HEK293 (cell line): ENCODE results near the gene GUK1.

Experiments used
- CTCF ChIA-PET: fragments of 350-600 bp; formaldehyde crosslinking; extraction: SDS; loops from one replicate; lab custom pipeline; 2021; ENCODE audit warnings: antibody characterized with exemption; lab: Yijun Ruan, JAX
- POLR2A ChIA-PET: fragments of 300-600 bp; formaldehyde crosslinking; extraction: SDS; loops from one replicate; lab custom pipeline; 2020; ENCODE audit warnings: antibody characterized with exemption, inconsistent platforms; lab: Yijun Ruan, JAX
- H3K27ac ChIP-seq: fragments of 200-500 bp; sonication (Bioruptor generic); 2 replicates; pipeline ENCODE4 v1.5.1; 2014; ENCODE audit warnings: low read depth, low read length, control low read depth, inconsistent platforms; ENCODE audit errors: extremely low read depth
- H3K36me3 ChIP-seq, 2 experiments: fragments of 200-500 bp in 1 of 2; sonication (Bioruptor generic) in 1 of 2; 1 replicate in 1 of 2; 2 replicates in 1 of 2; pipeline ENCODE4 v1.5.1; 2014 to 2017; ENCODE audit warnings: inconsistent platforms in 2 of 2, low read length in 2 of 2; ENCODE audit not compliant: control insufficient read depth in 2 of 2, insufficient read depth in 1 of 2
- H3K4me1 ChIP-seq: fragments of 200-500 bp; sonication (Bioruptor generic); 2 replicates; pipeline ENCODE4 v1.5.1; 2014; ENCODE audit warnings: mild to moderate bottlenecking, low read length, inconsistent platforms; ENCODE audit not compliant: control insufficient read depth, insufficient read depth
- H3K4me3 ChIP-seq: 2 replicates; pipeline ENCODE4 v1.5.1; 2011; ENCODE audit warnings: low read depth, mild to moderate bottlenecking, control low read depth, low read length, moderate library complexity
- H3K9me3 ChIP-seq: fragments of 200-500 bp; sonication (Bioruptor generic); 2 replicates; pipeline ENCODE4 v1.5.1; 2014; ENCODE audit warnings: low read depth, low read length, inconsistent platforms; ENCODE audit not compliant: control insufficient read depth, insufficient read depth
- GLIS1 ChIP-seq: fragments of 450-650 bp; formaldehyde crosslinking; IDR thresholded peaks from 2 replicates; pipeline ENCODE4 v1.5.1; 2016; ENCODE audit warnings: missing biosample characterization, missing genetic modification characterization
- GLIS2 ChIP-seq: fragments of 450-650 bp; formaldehyde crosslinking; IDR thresholded peaks from 2 replicates; pipeline ENCODE4 v1.5.1; 2016; ENCODE audit warnings: missing biosample characterization, missing genetic modification characterization
- KLF10 ChIP-seq: fragments of 450-650 bp; IDR thresholded peaks from 2 replicates; pipeline ENCODE4 v1.5.1; 2018; ENCODE audit warnings: missing biosample characterization, mild to moderate bottlenecking, missing genetic modification characterization
- KLF17 ChIP-seq: fragments of 450-650 bp; formaldehyde crosslinking; IDR thresholded peaks from 2 replicates; pipeline ENCODE4 v1.5.1; 2016; ENCODE audit warnings: missing biosample characterization, missing genetic modification characterization
- MYNN ChIP-seq: fragments of 450-650 bp; formaldehyde crosslinking; IDR thresholded peaks from 2 replicates; pipeline ENCODE4 v1.5.1; 2016; ENCODE audit warnings: missing biosample characterization, missing genetic modification characterization, borderline replicate concordance
- REPIN1 ChIP-seq: fragments of 450-650 bp; formaldehyde crosslinking; IDR thresholded peaks from 2 replicates; pipeline ENCODE4 v1.5.1; 2017; ENCODE audit warnings: missing biosample characterization, missing genetic modification characterization, low read depth
- SP3 ChIP-seq: fragments of 450-650 bp; formaldehyde crosslinking; IDR thresholded peaks from 2 replicates; pipeline ENCODE4 v1.5.1; 2016; ENCODE audit warnings: missing biosample characterization, missing genetic modification characterization
- ZBTB20 ChIP-seq: fragments of 450-650 bp; formaldehyde crosslinking; IDR thresholded peaks from 2 replicates; pipeline ENCODE4 v1.5.1; 2016; ENCODE audit warnings: missing biosample characterization, missing genetic modification characterization
- ZFP37 ChIP-seq: fragments of 450-650 bp; formaldehyde crosslinking; IDR thresholded peaks from 2 replicates; pipeline ENCODE4 v1.5.1; 2016; ENCODE audit warnings: missing biosample characterization, missing genetic modification characterization
- ZNF114 ChIP-seq: fragments of 450-650 bp; formaldehyde crosslinking; IDR thresholded peaks from 2 replicates; pipeline ENCODE4 v1.5.0; 2017; ENCODE audit warnings: missing biosample characterization, missing genetic modification characterization
- ZNF121 ChIP-seq: fragments of 450-650 bp; formaldehyde crosslinking; IDR thresholded peaks from 2 replicates; pipeline ENCODE4 v1.5.1; 2016; ENCODE audit warnings: missing biosample characterization, missing genetic modification characterization
- ZNF223 ChIP-seq: fragments of 450-650 bp; formaldehyde crosslinking; IDR thresholded peaks from 2 replicates; pipeline ENCODE4 v1.5.1; 2016; ENCODE audit warnings: missing biosample characterization, missing genetic modification characterization
- ZNF239 ChIP-seq: fragments of 450-650 bp; formaldehyde crosslinking; IDR thresholded peaks from 2 replicates; pipeline ENCODE4 v1.5.1; 2016; ENCODE audit warnings: missing biosample characterization, missing genetic modification characterization
- ZNF341 ChIP-seq: fragments of 450-650 bp; formaldehyde crosslinking; IDR thresholded peaks from 2 replicates; pipeline ENCODE4; 2016; ENCODE audit warnings: low read depth, missing biosample characterization, missing genetic modification characterization
- ZNF398 ChIP-seq: fragments of 450-650 bp; formaldehyde crosslinking; IDR thresholded peaks from 2 replicates; pipeline ENCODE4 v1.5.1; 2017; ENCODE audit warnings: missing biosample characterization, missing genetic modification characterization
- ZNF433 ChIP-seq: fragments of 450-650 bp; formaldehyde crosslinking; IDR thresholded peaks from 2 replicates; pipeline ENCODE4 v1.5.1; 2016; ENCODE audit warnings: missing biosample characterization, missing genetic modification characterization, low read depth
- ZNF548 ChIP-seq: fragments of 450-650 bp; formaldehyde crosslinking; IDR thresholded peaks from 2 replicates; pipeline ENCODE4 v1.5.1; 2016; ENCODE audit warnings: missing biosample characterization, missing genetic modification characterization
- ZNF596 ChIP-seq: fragments of 450-650 bp; IDR thresholded peaks from 2 replicates; pipeline ENCODE4 v1.5.0; 2018; ENCODE audit warnings: missing biosample characterization, mild to moderate bottlenecking, missing genetic modification characterization, moderate library complexity
- ZNF664 ChIP-seq: fragments of 450-650 bp; formaldehyde crosslinking; IDR thresholded peaks from 2 replicates; pipeline ENCODE4 v1.5.1; 2016; ENCODE audit warnings: missing biosample characterization, missing genetic modification characterization
- TF ChIP-seq, protein P1 (sequence below): fragments of 450-650 bp; formaldehyde crosslinking; IDR thresholded peaks from 2 replicates; pipeline ENCODE4 v1.5.1; 2016; ENCODE audit warnings: missing biosample characterization, missing genetic modification characterization
- TF ChIP-seq, protein P2 (sequence below): fragments of 450-650 bp; formaldehyde crosslinking; IDR thresholded peaks from 2 replicates; pipeline ENCODE4 v1.5.1; 2016; ENCODE audit warnings: missing biosample characterization, missing genetic modification characterization
- TF ChIP-seq, protein P3 (sequence below): sonication (generic); formaldehyde crosslinking; IDR thresholded peaks from 2 replicates; pipeline ENCODE4 v1.8.1; 2022; ENCODE audit warnings: mild to moderate bottlenecking, moderate library complexity, missing genetic modification reagents
- TF ChIP-seq, protein P4 (sequence below): fragments of 450-650 bp; formaldehyde crosslinking; optimal IDR thresholded peaks from 2 replicates; pipeline ENCODE3; 2016; ENCODE audit warnings: missing biosample characterization, mild to moderate bottlenecking, missing genetic modification characterization

The GUK1 gene

DNA sequence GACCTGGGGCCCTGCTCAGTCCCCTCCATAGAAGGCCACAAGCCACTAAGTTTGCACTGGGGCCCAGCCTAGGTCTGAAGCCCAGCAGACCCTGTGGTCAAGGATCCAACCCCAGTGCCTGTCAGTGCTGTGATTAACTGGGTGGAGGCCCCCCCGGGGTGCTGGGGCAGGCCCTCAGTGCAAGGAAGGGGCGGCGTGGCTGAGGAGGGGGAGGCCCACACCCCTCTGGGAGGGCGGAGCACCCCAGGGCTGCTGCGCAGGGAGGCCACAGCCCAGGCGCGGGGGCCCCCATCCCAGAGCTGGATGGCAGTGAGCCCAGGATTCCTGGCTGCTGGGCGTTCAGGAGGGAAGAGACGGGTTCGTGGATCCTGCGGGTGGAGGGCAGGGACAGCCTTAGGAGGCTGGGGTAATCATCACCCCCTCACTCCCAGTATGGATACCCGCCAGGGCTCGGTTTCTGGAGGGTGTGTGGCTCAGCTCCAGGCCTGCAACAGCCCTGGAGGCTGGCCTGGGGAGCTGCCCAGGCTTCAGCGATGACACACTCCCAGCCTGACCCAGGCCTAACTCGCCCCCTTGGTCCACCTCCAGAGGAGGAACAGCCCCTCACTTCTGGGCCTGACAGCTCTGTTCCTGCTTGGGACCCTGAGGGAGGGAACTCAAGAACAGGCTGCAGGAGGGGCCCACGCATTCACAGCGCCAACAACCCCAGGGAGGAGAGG lies 10.5 kb downstream of the GUK1 start (continued):
- TF ChIP-seq KLF17 (tag by site-specific recombination) (peak; percentile 82), GLIS1 (tag by site-specific recombination) (peak; percentile 92), KLF10 (tag by site-specific recombination) (no peak), ZNF398 (tag by site-specific recombination) (peak; percentile 30; the same call in 1 of the 2 replicates), ZNF239 (tag by site-specific recombination) (no peak)
- TF ChIP-seq, protein P1, sequence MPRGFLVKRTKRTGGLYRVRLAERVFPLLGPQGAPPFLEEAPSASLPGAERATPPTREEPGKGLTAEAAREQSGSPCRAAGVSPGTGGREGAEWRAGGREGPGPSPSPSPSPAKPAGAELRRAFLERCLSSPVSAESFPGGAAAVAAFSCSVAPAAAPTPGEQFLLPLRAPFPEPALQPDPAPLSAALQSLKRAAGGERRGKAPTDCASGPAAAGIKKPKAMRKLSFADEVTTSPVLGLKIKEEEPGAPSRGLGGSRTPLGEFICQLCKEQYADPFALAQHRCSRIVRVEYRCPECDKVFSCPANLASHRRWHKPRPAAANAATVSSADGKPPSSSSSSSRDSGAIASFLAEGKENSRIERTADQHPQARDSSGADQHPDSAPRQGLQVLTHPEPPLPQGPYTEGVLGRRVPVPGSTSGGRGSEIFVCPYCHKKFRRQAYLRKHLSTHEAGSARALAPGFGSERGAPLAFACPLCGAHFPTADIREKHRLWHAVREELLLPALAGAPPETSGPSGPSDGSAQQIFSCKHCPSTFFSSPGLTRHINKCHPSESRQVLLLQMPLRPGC (tag by site-specific recombination): no peak
- TF ChIP-seq, protein P2, sequence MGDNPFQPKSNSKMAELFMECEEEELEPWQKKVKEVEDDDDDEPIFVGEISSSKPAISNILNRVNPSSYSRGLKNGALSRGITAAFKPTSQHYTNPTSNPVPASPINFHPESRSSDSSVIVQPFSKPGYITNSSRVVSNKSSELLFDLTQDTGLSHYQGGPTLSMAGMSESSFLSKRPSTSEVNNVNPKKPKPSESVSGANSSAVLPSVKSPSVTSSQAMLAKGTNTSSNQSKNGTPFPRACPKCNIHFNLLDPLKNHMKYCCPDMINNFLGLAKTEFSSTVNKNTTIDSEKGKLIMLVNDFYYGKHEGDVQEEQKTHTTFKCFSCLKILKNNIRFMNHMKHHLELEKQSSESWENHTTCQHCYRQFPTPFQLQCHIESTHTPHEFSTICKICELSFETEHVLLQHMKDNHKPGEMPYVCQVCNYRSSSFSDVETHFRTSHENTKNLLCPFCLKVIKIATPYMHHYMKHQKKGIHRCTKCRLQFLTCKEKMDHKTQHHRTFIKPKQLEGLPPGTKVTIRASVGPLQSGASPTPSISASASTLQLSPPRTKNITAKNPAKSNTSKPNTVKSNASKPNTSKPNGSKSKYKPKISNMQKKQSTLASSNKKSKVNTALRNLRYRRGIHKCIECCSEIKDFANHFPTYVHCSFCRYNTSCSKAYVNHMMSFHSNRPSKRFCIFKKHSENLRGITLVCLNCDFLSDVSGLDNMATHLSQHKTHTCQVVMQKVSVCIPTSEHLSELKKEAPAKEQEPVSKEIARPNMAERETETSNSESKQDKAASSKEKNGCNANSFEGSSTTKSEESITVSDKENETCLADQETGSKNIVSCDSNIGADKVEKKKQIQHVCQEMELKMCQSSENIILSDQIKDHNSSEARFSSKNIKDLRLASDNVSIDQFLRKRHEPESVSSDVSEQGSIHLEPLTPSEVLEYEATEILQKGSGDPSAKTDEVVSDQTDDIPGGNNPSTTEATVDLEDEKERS: no peak

DNA sequence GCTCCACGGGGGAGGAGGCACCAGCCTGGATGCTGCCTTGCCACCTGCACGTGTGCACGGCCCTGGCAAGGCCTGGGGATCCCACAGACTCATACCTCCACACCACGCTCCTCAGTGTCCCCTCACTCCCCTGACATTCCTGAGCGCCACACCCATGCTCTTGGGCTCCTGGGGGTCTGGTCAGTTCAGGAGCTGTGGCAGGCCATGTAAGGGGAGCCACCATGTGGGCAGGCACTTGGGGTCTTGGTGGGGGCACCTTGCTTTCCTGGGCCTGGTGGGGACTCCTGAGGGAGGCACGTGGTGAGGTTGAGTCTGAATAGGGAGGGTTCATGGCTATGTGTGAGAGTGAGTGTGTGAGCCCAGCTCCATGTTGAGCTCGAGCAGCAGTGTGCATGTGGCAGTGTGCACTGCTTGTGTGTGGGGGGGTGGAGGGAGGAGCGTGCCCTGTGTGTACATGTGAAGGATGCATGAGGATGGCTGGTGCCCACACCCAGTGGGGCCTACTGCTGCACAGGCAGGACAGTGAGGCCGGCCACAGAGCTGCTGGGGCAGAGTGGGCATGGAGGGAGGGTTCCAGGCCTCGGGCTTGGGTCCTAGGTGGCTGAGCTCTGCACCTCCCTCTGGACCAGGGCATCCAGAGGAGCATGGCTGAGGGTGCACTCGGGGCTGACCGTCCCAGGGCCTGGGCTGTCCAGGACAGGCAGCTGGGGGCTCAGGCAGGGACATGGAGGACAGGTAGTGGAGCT lies 11.3 kb downstream of the GUK1 start:
- POLR2A ChIA-PET: interaction anchor here (1.8 to 9.6 kb wide), 2 partner anchors 11 to 13 kb away, joined by 8 to 82 read pairs; partner anchors contain the start of genes GUK1 and IBA57
- Histone ChIP-seq H3K36me3 (peaks cover 0 to 27% of the 10 kb centered on the region in 2 experiments; a peak in 1 of 3 replicates), H3K9me3 (no peaks in the 10 kb centered on the region), H3K27ac (no peak overlapping the region), H3K4me3 (no peak overlapping the region), H3K4me1 (peaks cover 3% of the 10 kb centered on the region; the same call in 1 of the 2 replicates)
- CTCF ChIA-PET: interaction anchor here (1.2 to 2.7 kb wide), 3 partner anchors 14 to 152 kb away, joined by 3 to 14 read pairs (median 10); partner anchors contain the start of gene IBA57
- TF ChIP-seq ZNF223: no peak
- TF ChIP-seq ZNF341 (tag by site-specific recombination): peak; percentile 59; the same call in 1 of the 2 replicates
- TF ChIP-seq ZFP37 (tag by site-specific recombination): no peak
- no peak for TF ChIP-seq ZNF664 (tag by site-specific recombination)
- no peak for TF ChIP-seq ZNF114 (tag by site-specific recombination)
- TF ChIP-seq, protein P3, sequence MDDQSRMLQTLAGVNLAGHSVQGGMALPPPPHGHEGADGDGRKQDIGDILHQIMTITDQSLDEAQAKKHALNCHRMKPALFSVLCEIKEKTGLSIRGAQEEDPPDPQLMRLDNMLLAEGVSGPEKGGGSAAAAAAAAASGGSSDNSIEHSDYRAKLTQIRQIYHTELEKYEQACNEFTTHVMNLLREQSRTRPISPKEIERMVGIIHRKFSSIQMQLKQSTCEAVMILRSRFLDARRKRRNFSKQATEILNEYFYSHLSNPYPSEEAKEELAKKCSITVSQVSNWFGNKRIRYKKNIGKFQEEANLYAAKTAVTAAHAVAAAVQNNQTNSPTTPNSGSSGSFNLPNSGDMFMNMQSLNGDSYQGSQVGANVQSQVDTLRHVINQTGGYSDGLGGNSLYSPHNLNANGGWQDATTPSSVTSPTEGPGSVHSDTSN: no peak
- peak; percentile 37 for TF ChIP-seq GLIS1 (tag by site-specific recombination)
- no peak for TF ChIP-seq ZNF433 (tag by site-specific recombination)
- TF ChIP-seq SP3: no peak
- no peak for TF ChIP-seq ZNF548 (tag by site-specific recombination)
- TF ChIP-seq ZBTB20: no peak; the same call in 1 of the 2 replicates
- TF ChIP-seq ZNF121 (tag by site-specific recombination): no peak
- TF ChIP-seq REPIN1 (tag by site-specific recombination): no peak
- peak; percentile 49; the same call in 1 of the 2 replicates for TF ChIP-seq GLIS2 (tag by site-specific recombination)
- TF ChIP-seq MYNN (tag by site-specific recombination): no peak
- TF ChIP-seq, protein P4, sequence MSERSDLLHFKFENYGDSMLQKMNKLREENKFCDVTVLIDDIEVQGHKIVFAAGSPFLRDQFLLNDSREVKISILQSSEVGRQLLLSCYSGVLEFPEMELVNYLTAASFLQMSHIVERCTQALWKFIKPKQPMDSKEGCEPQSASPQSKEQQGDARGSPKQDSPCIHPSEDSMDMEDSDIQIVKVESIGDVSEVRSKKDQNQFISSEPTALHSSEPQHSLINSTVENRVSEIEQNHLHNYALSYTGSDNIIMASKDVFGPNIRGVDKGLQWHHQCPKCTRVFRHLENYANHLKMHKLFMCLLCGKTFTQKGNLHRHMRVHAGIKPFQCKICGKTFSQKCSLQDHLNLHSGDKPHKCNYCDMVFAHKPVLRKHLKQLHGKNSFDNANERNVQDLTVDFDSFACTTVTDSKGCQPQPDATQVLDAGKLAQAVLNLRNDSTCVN (tag by site-specific recombination): peak; percentile 42
- no peak for TF ChIP-seq ZNF596 (tag by site-specific recombination)
